ENCODE results near the gene TMEM150C.
"Not testable (repeated sequence)": the region's sequence is repeated elsewhere in the genome, so short reads cannot be mapped to it uniquely, and the experiment has no call there.

GRCh38 chr4:82559090-82559734, 2.6 kb downstream of the TMEM150C start:
- TF ChIP-seq, protein P1, sequence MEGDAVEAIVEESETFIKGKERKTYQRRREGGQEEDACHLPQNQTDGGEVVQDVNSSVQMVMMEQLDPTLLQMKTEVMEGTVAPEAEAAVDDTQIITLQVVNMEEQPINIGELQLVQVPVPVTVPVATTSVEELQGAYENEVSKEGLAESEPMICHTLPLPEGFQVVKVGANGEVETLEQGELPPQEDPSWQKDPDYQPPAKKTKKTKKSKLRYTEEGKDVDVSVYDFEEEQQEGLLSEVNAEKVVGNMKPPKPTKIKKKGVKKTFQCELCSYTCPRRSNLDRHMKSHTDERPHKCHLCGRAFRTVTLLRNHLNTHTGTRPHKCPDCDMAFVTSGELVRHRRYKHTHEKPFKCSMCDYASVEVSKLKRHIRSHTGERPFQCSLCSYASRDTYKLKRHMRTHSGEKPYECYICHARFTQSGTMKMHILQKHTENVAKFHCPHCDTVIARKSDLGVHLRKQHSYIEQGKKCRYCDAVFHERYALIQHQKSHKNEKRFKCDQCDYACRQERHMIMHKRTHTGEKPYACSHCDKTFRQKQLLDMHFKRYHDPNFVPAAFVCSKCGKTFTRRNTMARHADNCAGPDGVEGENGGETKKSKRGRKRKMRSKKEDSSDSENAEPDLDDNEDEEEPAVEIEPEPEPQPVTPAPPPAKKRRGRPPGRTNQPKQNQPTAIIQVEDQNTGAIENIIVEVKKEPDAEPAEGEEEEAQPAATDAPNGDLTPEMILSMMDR (IDR thresholded peaks at IDR 0.05; ENCODE audit: insufficient read depth, low read depth, low read length) = not testable (repeated sequence)
- TF ChIP-seq EZH2 (IDR thresholded peaks at IDR 0.05; ENCODE audit: insufficient read depth, low read length) = not testable (repeated sequence)
